Brain microvascular endothelial cell (primary cell): ENCODE results near the gene FANCD2OS.
"Not testable (repeated sequence)": the region's sequence is repeated elsewhere in the genome, so short reads cannot be mapped to it uniquely, and the experiment has no call there.

ENCODE experiments used
- DNase-seq: peaks from one replicate; pipeline ENCODE4 v3.0.0-alpha.2; 2020
- H3K27ac ChIP-seq: fragments of 250-450 bp; sonication (Bioruptor Pico); 2 replicates; pipeline ENCODE4 v1.5.1; 2020; ENCODE audit warnings: mild to moderate bottlenecking, moderate library complexity
- H3K27me3 ChIP-seq: fragments of 250-450 bp; sonication (Bioruptor Pico); replicated peaks from 2 replicates; pipeline ENCODE4 v1.5.1; 2020; ENCODE audit warnings: mild to moderate bottlenecking
- H3K36me3 ChIP-seq: fragments of 250-450 bp; sonication (Bioruptor Pico); replicated peaks from 2 replicates; pipeline ENCODE4 v1.5.1; 2020; ENCODE audit warnings: mild to moderate bottlenecking
- H3K4me3 ChIP-seq: 2 replicates; pipeline ENCODE4 v1.5.1; 2011; ENCODE audit warnings: low read depth, mild to moderate bottlenecking, control low read depth, low read length, moderate library complexity
- in situ Hi-C: cut with HindIII; loops from 2 replicates; pipeline ENCODE4 v1.10.0; 2017; ENCODE audit warnings: low sequenced_read_pairs, low pct_ligation_motif_present
- TF ChIP-seq, protein P1 (sequence below): IDR thresholded peaks from 2 replicates; pipeline ENCODE4 v1.5.1; 2011; ENCODE audit warnings: low read depth, mild to moderate bottlenecking, moderate library complexity, low read length, control low read depth, inconsistent platforms; ENCODE audit errors: missing control alignments

The FANCD2OS gene

DNA sequence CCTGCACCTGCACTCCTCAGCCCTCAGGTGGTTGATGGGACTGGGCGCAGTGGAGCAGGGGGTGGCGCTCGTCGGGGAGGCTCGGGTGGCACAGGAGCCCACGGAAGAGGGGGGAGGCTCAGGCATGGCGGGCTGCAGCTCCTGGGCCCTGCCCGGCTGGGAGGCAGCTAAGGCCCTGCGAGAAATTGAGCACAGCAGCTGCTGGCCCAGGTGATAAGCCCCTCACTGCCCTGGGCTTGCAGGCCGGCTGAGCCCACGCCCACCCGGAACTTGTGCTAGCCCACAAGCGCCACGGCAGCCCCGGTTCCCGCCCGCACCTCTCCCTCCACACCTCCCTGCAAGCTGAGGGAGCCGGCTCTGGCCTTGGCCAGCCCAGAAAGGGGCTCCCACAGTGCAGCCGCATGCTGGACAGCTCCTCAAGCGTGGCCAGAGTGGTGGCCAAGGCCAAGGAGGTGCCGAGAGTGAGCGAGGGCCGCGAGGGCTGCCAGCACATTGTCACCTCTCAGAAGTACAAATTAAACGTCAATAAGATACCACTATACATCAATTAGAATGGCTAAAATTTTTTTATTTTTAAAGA, 28.5 kb upstream of the FANCD2OS start:
- Histone ChIP-seq H3K27me3 (no peaks in the 10 kb centered on the region), H3K27ac (no peak overlapping the region), H3K4me3 (no peak overlapping the region), H3K36me3 (no peaks in the 10 kb centered on the region)
- TF ChIP-seq, protein P1, sequence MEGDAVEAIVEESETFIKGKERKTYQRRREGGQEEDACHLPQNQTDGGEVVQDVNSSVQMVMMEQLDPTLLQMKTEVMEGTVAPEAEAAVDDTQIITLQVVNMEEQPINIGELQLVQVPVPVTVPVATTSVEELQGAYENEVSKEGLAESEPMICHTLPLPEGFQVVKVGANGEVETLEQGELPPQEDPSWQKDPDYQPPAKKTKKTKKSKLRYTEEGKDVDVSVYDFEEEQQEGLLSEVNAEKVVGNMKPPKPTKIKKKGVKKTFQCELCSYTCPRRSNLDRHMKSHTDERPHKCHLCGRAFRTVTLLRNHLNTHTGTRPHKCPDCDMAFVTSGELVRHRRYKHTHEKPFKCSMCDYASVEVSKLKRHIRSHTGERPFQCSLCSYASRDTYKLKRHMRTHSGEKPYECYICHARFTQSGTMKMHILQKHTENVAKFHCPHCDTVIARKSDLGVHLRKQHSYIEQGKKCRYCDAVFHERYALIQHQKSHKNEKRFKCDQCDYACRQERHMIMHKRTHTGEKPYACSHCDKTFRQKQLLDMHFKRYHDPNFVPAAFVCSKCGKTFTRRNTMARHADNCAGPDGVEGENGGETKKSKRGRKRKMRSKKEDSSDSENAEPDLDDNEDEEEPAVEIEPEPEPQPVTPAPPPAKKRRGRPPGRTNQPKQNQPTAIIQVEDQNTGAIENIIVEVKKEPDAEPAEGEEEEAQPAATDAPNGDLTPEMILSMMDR, result no peak
- no peak for DNase-seq
- in situ Hi-C loops, result no loop called here

DNA sequence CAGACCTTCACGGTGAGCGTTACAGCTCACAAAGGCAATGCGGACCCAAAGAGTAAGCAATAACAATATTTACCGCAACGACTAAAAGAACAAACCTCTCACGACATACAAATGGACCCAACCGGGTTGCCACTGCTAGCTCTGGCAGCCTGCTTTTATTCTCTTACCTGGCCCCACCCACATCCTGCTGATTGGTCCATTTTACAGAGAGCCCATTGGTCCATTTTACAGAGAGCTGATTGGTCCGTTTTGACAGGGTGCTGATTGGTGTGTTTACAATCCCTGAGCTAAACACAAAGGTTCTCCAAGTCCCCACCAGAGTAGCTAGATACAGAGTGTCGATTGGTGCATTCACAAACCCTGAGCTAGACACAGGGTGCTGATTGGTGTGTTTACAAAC, 27.8 kb upstream of the FANCD2OS start:
- H3K27ac ChIP-seq, H3K4me3 ChIP-seq, DNase-seq, in situ Hi-C loops, H3K27me3 ChIP-seq, H3K36me3 ChIP-seq: not testable (repeated sequence)

DNA sequence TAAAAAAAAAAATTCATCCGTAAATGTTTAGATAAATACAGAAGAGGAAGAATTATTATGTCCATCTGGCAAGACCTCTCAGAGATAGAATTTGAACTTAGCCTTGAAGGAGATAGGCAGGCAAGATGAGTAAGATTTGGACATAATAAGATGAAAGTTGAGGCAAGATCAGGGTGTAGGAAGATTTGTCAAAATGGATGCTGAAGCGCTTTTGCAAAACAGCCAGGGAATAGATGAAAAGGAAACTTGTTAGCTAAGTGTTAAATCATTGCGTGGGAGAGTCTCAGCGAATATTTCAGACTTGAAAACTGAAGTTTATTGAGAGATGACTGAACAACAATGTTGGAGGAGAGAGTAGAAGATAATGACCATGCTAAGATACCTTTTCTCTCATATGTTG, 14.7 kb upstream of the FANCD2OS start:
- no peaks in the 10 kb centered on the region for H3K27me3 ChIP-seq
- in situ Hi-C loops, result no loop called here
- DNase-seq, result no peak
- H3K4me3 ChIP-seq, result no peak overlapping the region
- TF ChIP-seq, protein P1, result no peak
- peaks cover 27% of the 10 kb centered on the region for H3K36me3 ChIP-seq
- H3K27ac ChIP-seq, result no peak overlapping the region

DNA sequence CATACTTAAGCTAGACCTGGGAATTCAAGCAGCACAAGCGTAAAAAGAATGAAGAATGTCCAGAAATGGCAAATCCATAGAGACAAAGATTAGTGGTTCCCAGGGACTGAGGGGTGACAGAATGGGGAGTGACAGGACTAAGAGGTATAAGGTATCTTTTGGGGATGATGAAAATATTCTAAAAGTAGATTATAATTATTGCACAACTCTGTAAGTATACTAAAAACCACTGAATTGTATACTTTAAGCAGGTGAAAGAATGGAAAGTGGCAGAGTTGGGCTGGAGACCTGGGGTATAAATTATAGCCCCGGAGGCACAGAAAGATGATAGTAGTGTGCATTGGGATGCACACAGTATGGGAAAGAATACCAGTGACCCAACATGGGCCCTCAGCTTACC, 13.0 kb upstream of the FANCD2OS start:
- Histone ChIP-seq H3K36me3 (peaks cover 13% of the 10 kb centered on the region), H3K4me3 (no peak overlapping the region), H3K27ac (no peak overlapping the region), H3K27me3 (no peaks in the 10 kb centered on the region)
- in situ Hi-C loops, result no loop called here
- TF ChIP-seq, protein P1, result no peak
- DNase-seq, result no peak

DNA sequence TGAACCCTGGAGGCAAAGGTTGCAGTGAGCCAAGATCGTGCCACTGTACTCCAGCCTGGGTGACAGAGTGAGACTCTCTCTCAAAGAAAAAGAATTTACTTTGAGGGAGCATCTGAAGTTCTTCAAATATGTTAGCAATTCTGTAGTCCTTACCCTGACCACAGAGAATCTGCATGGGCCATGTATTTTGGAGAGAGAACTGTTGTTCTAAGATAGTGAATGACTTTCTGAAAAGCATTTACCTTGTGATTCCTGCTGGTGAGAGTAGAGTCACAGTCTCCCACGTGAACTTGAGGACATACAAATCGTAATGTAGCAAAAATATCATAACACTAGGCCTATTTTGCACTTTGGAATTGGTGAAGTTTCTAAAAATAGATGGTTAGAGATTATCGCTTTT, 11.3 kb upstream of the FANCD2OS start:
- DNase-seq, result no peak
- Histone ChIP-seq H3K4me3 (no peak overlapping the region), H3K27me3 (no peaks in the 10 kb centered on the region), H3K36me3 (peaks cover 4% of the 10 kb centered on the region), H3K27ac (no peak overlapping the region)
- TF ChIP-seq, protein P1, result no peak
- in situ Hi-C loops, result no loop called here

DNA sequence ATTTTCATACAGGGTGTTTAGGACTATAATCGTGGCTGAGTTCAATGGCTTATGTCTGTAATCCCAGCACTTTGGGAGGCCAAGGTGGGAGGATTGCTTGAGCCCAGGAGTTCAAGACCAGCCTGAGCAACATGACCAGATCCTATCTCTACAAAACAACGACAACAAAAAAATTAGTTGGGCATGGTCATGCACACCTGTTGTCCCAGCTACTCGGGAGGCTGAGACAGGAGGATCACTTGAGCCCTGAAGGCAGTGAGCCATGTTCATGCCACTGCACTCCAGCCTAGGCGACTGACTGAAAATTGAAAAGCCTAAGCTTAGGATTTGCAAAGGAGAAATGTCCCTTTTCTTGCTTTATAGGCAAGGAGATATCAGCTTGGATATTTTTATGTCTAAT, 8.9 kb upstream of the FANCD2OS start:
- peaks cover 2% of the 10 kb centered on the region for H3K36me3 ChIP-seq
- in situ Hi-C loops, result no loop called here
- H3K27ac ChIP-seq, result no peak overlapping the region
- TF ChIP-seq, protein P1, result no peak
- no peaks in the 10 kb centered on the region for H3K27me3 ChIP-seq
- H3K4me3 ChIP-seq, result no peak overlapping the region
- DNase-seq, result no peak
